ENCODE measurements around the gene FAM156A. TPM values are rescaled to one million over a fixed set of nuclear protein-coding genes. Genes with fewer than 3 reads are reported as not detected.
A peak's percentile ranks its signal among the peaks of the same experiment; 100 is the strongest.

FAM156A gene
- total RNA-seq, 1 experiment from 2014 or later, result 16.2 TPM

- TF ChIP-seq TCF7L2 (IDR thresholded peaks at IDR 0.05; ENCODE audit: borderline replicate concordance, extremely low read depth, insufficient read depth, insufficient read length), result no peak
- no peak for TF ChIP-seq ZBTB33 (IDR thresholded peaks at IDR 0.05; ENCODE audit: extremely low read depth, insufficient replicate concordance, low read length)
- no peak for TF ChIP-seq SP1 (IDR thresholded peaks at IDR 0.05; ENCODE audit: low read depth)
Measured at GRCh38 chrX:52995987-52996331, 37.6 kb upstream of the FAM156A start (continued).

- peak overlapping the region; percentile 71 for H3K9ac ChIP-seq (ENCODE audit: low read length)
- H3K4me3 ChIP-seq (replicated peaks in 1 of 2; ENCODE audit: low read depth in 1 of 2, low read length in 2 of 2), result peak overlapping the region; percentile 79 to 80
- BruUV-seq (replicated peaks), result no TSS peak
- H3K4me2 ChIP-seq (ENCODE audit: low read length), result peak overlapping the region; percentile 78
- H3K27me3 ChIP-seq (ENCODE audit: insufficient read depth, low read length), result no peaks in the 10 kb centered on the region
- ChIA-PET RAD21 (ENCODE audit: low non-redundant PET in 1 of 2, low total read pairs in 2 of 2, uncharacterized antibody in 2 of 2, unreplicated experiment in 2 of 2) (no interaction called here), CTCF (no interaction called here), POLR2A (interaction anchor here (0.6 kb wide), 1 partner anchor 60 kb away, joined by 3 read pairs; no protein-coding TSS in a partner anchor)
- ATAC-seq, result peak; percentile 98
- no peaks in the 10 kb centered on the region for H4K20me1 ChIP-seq (ENCODE audit: insufficient read depth)
- no peak overlapping the region for H2AFZ ChIP-seq (ENCODE audit: low read depth, low read length, poor library complexity, severe bottlenecking)
- intact Hi-C loops (cut with micrococcal nuclease), result no loop called here
- peak; percentile 89 for DNase-seq (ENCODE audit: low read depth, low spot score)
- peaks cover 0 to 13% of the 10 kb centered on the region in 2 experiments; a peak in 2 of 4 replicates for H3K4me1 ChIP-seq (ENCODE audit: control insufficient read depth in 1 of 2, insufficient read depth in 2 of 2, low read length in 2 of 2)
- peak overlapping the region; percentile 78 for H3K27ac ChIP-seq (ENCODE audit: low read depth, low read length)
- no peaks in the 10 kb centered on the region for H3K9me3 ChIP-seq (ENCODE audit: control insufficient read depth in 1 of 2, insufficient read depth in 1 of 2, low read depth in 1 of 2, low read length in 2 of 2)
- no peaks in the 10 kb centered on the region for H3K36me3 ChIP-seq (ENCODE audit: control insufficient read depth in 1 of 2, insufficient read depth in 2 of 2, low read length in 2 of 2)
- peaks cover 10% of the 10 kb centered on the region for H3K79me2 ChIP-seq (ENCODE audit: insufficient read depth, low read length)
- H3K9me2 ChIP-seq (ENCODE audit: insufficient read depth), result no peaks in the 10 kb centered on the region
- TF ChIP-seq FOSL1 (IDR thresholded peaks at IDR 0.05; ENCODE audit: low read depth) (no peak), TCF7L2 (IDR thresholded peaks at IDR 0.05; ENCODE audit: borderline replicate concordance, extremely low read depth, insufficient read depth, insufficient read length) (peak; percentile 33), EZH2phosphoT487 (IDR thresholded peaks at IDR 0.05; ENCODE audit: borderline replicate concordance) (no peak), YY1 (IDR thresholded peaks at IDR 0.05; ENCODE audit: extremely low read depth, insufficient replicate concordance, low read depth, low read length) (no peak), CBX3 (IDR thresholded peaks at IDR 0.05; ENCODE audit: low read depth) (no peak), RAD21 (IDR thresholded peaks at IDR 0.05; ENCODE audit: low read depth) (0 out of 2 replicates have a peak, but pooled peaks have one; percentile 28), JUND (IDR thresholded peaks at IDR 0.05) (peak; percentile 57; the same call in 1 of the 2 replicates), CTCF (IDR thresholded peaks at IDR 0.05 in 2 of 3, conservative IDR thresholded peaks at IDR 0.05 in 1 of 3; ENCODE audit: borderline replicate concordance in 1 of 3, insufficient read depth in 1 of 3, low read depth in 2 of 3, low read length in 2 of 3) (peak; percentile 45 to 64 (median 46); a peak in 5 of 6 replicates), CEBPB (IDR thresholded peaks at IDR 0.05; ENCODE audit: low read depth) (no peak), ZBTB33 (IDR thresholded peaks at IDR 0.05; ENCODE audit: extremely low read depth, insufficient replicate concordance, low read length) (no peak), EZH2 (IDR thresholded peaks at IDR 0.05) (no peak), POLR2A (IDR thresholded peaks at IDR 0.05; ENCODE audit: borderline replicate concordance, extremely low read depth, insufficient read depth, insufficient read length) (no peak), SRF (IDR thresholded peaks at IDR 0.05; ENCODE audit: low read depth) (no peak), ATF3 (IDR thresholded peaks at IDR 0.05) (no peak)
Measured at GRCh38 chrX:52995135-52995986, 37.0 kb upstream of the FAM156A start.

Measured in HCT116 (cell line).